K562 (cell line): Measurements from ENCODE around the gene SLC8A2. TPM values are rescaled to one million over a fixed set of nuclear protein-coding genes. Genes with fewer than 3 reads are reported as not detected.

ENCODE experiments used
- DPF2 ChIP-seq: fragments of 450-650 bp; IDR thresholded peaks from 2 replicates; pipeline ENCODE4 v1.6.1; 2016
- KLF13 ChIP-seq: fragments of 450-650 bp; IDR thresholded peaks from 2 replicates; pipeline ENCODE4 v1.6.1; 2016; ENCODE audit warnings: missing genetic modification characterization, low read depth, mild to moderate bottlenecking, missing compliant biosample characterization, moderate library complexity, borderline replicate concordance
- MTA1 ChIP-seq: fragments of 450-650 bp; IDR thresholded peaks from 2 replicates; pipeline ENCODE4 v1.6.1; 2017; ENCODE audit warnings: borderline replicate concordance
- NFYB ChIP-seq: IDR thresholded peaks from 2 replicates; pipeline ENCODE4 v1.6.1; 2011; ENCODE audit warnings: mild to moderate bottlenecking, moderate library complexity; ENCODE audit not compliant: insufficient read length; ENCODE audit errors: extremely low read depth
- NRF1 ChIP-seq, 2 experiments: fragments of 450-650 bp; IDR thresholded peaks in 1 of 2; conservative IDR thresholded peaks in 1 of 2; 2 replicates each; pipeline ENCODE4 v1.6.1; 2014; ENCODE audit warnings: mild to moderate bottlenecking in 2 of 2
- PRPF4 ChIP-seq: fragments of 200-400 bp; formaldehyde crosslinking; IDR thresholded peaks from one replicate; pipeline ENCODE4 v1.6.1; 2017; ENCODE audit warnings: low read length, low read depth, mild to moderate bottlenecking; ENCODE audit not compliant: insufficient read depth, poor library complexity, severe bottlenecking
- PTBP1 ChIP-seq: fragments of 200-400 bp; formaldehyde crosslinking; IDR thresholded peaks from 2 replicates; pipeline ENCODE4 v1.6.1; 2017; ENCODE audit warnings: low read depth, low read length
- RCOR1 ChIP-seq, 2 experiments: IDR thresholded peaks; 2 replicates each; pipeline ENCODE4 v1.6.1; 2012; ENCODE audit warnings: low read depth in 2 of 2, low read length in 2 of 2, borderline replicate concordance in 1 of 2, improper control_type of control experiment in 1 of 2
- TBP ChIP-seq: optimal IDR thresholded peaks from 2 replicates; pipeline ENCODE3; 2011; ENCODE audit warnings: low read depth, low read length, improper control_type of control experiment
- polyA plus RNA-seq, 8 experiments: library from polyadenylated mRNA; depleted of rRNA in 4 of 8; stranded (reverse) in 5 of 8; unstranded in 3 of 8; fragments of >200 nt; fragmentation: Nextera tagmentation in 2 of 8; fragmentation: Illumina TruSeq in 1 of 8; extraction: Ambion mirVana in 2 of 8; extraction: Trizol in 1 of 8; gene quantifications; 2 replicates each; pipeline versions ENCODE4 v1.2.1 to v1.2.3, GENCODE V29; 2011 to 2014; ENCODE audit warnings: inconsistent platforms in 1 of 8, missing spikeins in 1 of 8
- total RNA-seq, 7 experiments: library from RNA; depleted of rRNA in 6 of 7; stranded (reverse); fragments of >200 nt in 6 of 7; fragmentation: Illumina TruSeq in 2 of 7; extraction: Trizol in 2 of 7; gene quantifications; 2 replicates each; pipeline versions ENCODE4 v1.2.1 to v1.2.3, GENCODE V29; 2011 to 2021; ENCODE audit warnings: low replicate concordance in 1 of 7
- TF ChIP-seq, protein P1 (sequence below): IDR thresholded peaks from 2 replicates; pipeline ENCODE4 v1.6.1; 2011; ENCODE audit not compliant: insufficient read length; ENCODE audit errors: extremely low read depth
- TF ChIP-seq, protein P2 (sequence below), 2 experiments: IDR thresholded peaks in 1 of 2; conservative IDR thresholded peaks in 1 of 2; 2 replicates each; pipeline ENCODE4 v1.6.1; 2016; ENCODE audit warnings: low read depth in 2 of 2, mild to moderate bottlenecking in 1 of 2, missing compliant biosample characterization in 1 of 2, missing genetic modification characterization in 1 of 2, moderate library complexity in 1 of 2
- TF ChIP-seq, protein P3 (sequence below): sonication (generic); formaldehyde crosslinking; IDR thresholded peaks from 2 replicates; pipeline ENCODE4 v1.8.0; 2022; ENCODE audit warnings: missing genetic modification reagents, mild to moderate bottlenecking, moderate library complexity, borderline replicate concordance

The SLC8A2 gene
- total and polyA plus RNA-seq, 9 of the 15 experiments (the other 6 are each of a cell fraction or from before 2014, with no cell fraction given), result 0.07 to 0.66 (median 0.24) TPM; not detected in 3

DNA sequence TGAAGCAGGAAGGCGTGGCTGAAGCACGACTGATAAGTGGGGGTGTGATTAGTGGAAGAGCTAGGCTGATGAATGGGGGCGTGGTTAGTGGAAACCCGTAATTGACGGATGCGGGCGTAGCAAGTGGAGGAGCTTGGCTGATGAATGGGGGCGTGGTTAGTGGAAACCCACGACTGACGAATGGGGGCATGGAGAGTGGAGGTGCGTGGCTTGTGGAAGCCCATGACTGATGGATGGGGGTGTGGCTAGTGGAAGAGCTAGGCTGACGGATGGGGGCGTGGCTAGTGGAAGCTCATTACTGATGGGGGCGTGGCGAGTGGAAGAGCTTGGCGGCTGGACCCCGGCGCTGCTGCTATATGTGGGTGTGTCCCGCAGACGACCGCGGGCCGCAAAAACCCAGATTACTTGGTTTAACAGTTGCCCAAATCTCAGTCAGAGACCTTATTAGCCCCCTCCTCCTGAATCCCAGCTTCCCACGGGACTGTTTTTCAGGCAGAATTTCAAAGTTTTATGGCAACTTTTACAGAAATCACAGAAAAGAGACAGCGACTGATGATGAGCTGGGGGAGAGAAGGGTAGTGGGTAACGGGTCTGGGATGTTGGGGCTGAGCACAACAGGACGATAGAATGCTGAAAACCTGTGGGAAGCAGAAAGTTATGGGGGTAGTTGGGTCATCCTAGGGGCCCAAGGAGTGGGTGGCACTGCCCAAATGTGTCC is 43.4 kb downstream of the SLC8A2 start (continued):
- peak in 1 of 2 experiments; percentile 78; a peak in 1 of 4 replicates for TF ChIP-seq RCOR1 (IDR thresholded peaks at IDR 0.05; ENCODE audit: borderline replicate concordance in 1 of 2, low read depth in 2 of 2, low read length in 2 of 2)
- peak; percentile 73; the same call in 1 of the 2 replicates for TF ChIP-seq KLF13 (tag)
- TF ChIP-seq, protein P1, sequence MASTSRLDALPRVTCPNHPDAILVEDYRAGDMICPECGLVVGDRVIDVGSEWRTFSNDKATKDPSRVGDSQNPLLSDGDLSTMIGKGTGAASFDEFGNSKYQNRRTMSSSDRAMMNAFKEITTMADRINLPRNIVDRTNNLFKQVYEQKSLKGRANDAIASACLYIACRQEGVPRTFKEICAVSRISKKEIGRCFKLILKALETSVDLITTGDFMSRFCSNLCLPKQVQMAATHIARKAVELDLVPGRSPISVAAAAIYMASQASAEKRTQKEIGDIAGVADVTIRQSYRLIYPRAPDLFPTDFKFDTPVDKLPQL, result no peak
- TF ChIP-seq PRPF4, result no peak
- no peak for TF ChIP-seq PTBP1
- peak; percentile 45; the same call in 1 of the 2 replicates for TF ChIP-seq MTA1
- TF ChIP-seq, protein P2, sequence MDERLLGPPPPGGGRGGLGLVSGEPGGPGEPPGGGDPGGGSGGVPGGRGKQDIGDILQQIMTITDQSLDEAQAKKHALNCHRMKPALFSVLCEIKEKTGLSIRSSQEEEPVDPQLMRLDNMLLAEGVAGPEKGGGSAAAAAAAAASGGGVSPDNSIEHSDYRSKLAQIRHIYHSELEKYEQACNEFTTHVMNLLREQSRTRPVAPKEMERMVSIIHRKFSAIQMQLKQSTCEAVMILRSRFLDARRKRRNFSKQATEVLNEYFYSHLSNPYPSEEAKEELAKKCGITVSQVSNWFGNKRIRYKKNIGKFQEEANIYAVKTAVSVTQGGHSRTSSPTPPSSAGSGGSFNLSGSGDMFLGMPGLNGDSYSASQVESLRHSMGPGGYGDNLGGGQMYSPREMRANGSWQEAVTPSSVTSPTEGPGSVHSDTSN (CRISPR knock-in tag; IDR thresholded peaks at IDR 0.05; ENCODE audit: low read depth), result no peak
- TF ChIP-seq, protein P2 (tag; conservative IDR thresholded peaks at IDR 0.05; ENCODE audit: low read depth), result peak; percentile 83
- TF ChIP-seq NRF1 (conservative IDR thresholded peaks at IDR 0.05 in 1 of 2, IDR thresholded peaks at IDR 0.05 in 1 of 2), result peak; percentile 72 to 75
- peak; percentile 23 for TF ChIP-seq TBP
- TF ChIP-seq, protein P3, sequence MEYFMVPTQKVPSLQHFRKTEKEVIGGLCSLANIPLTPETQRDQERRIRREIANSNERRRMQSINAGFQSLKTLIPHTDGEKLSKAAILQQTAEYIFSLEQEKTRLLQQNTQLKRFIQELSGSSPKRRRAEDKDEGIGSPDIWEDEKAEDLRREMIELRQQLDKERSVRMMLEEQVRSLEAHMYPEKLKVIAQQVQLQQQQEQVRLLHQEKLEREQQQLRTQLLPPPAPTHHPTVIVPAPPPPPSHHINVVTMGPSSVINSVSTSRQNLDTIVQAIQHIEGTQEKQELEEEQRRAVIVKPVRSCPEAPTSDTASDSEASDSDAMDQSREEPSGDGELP (CRISPR knock-in tag), result 0 out of 2 replicates have a peak, but pooled peaks have one; percentile 31
- peak; percentile 45; the same call in 1 of the 2 replicates for TF ChIP-seq DPF2
- TF ChIP-seq NFYB, result peak; percentile 56
